NCI-H1694 (cell line): Measurements from ENCODE around the gene BSN.

Experiments used
- DNase-seq: peaks from one replicate; lab custom pipeline; 2025; lab: John Stamatoyannopoulos, UW

The BSN gene

DNA sequence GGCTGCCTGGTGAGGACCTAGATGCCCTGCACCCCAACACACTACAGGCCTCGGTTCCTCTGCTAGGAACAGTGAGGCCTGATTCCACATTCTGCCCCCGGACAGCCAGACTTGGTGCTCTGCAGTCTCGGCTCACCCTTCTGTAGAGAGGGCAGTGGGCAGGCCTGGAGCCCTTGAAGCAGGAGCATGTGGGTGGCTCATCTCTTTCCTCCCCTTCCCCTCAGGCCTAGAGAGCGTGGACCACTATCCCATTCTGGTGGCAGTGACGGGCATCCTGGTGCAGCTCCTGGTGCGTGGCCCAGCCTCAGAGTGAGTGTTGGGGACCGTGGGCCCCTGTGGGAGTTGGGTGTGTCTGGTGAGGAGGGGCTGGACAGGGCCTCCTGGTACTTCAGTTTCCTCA is 161.9 kb downstream of the BSN start:
- no peak for DNase-seq

DNA sequence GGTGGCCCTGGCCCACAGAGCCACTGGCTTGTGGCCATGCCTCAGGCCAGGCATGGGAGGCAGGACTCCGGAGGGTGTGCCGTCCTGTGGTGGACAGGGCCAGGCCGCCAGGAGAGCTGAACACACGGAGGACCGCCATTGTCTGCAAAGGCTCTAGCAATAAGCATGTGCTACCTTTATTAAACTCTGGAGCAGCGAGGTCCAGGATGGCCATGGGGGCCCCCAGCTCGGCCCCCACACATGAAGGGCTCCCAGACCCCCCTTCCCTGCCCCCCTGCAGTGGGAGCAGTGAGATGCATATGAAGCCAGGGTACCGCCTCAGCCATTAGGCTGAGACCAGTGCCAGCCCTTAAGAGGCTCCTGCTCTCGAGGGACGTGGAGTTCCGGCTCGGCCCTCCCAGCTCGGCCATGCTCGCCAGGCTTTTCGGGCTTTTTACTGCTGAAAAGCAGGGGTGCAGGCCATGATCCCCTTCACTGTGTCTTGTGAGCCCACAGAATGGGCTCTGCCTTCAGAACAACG is 162.5 kb downstream of the BSN start:
- no peak for DNase-seq

DNA sequence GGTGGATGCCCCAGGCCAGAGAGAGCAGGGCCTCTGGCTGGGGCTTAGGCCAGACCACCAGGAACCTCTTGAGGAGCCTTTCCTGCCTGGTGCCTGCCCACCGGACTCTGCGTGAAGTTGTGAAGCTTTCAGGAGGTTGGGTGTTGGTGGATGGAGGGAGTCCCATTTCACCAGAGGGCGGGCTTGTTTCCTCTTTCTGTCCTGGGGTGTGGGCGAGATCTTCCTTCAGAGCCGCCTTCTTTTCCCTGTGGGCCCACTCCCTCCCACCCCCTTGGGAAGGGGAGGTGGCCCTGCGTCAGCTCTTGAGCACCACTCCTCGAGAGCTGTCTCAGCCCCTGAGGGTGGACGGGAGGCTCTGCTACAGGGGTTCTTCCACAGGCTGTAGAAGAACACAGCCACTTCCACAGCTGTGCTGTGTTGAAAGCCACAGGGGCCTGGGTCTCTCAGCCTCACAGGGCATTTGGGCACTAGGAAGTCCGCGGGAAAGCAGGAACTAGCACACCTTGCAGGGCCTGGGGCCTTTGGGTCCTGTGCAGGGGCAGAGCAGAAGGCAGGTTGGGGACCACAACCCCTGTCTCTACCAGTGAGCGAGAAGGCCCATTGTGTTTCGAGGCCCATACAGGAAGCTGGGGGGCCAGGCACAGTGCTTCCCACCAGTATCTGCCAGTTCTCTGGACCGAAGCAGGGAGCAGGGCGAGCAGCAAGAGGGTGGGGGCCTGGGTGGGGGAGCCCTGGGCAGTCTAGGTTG is 163.1 kb downstream of the BSN start:
- no peak for DNase-seq

DNA sequence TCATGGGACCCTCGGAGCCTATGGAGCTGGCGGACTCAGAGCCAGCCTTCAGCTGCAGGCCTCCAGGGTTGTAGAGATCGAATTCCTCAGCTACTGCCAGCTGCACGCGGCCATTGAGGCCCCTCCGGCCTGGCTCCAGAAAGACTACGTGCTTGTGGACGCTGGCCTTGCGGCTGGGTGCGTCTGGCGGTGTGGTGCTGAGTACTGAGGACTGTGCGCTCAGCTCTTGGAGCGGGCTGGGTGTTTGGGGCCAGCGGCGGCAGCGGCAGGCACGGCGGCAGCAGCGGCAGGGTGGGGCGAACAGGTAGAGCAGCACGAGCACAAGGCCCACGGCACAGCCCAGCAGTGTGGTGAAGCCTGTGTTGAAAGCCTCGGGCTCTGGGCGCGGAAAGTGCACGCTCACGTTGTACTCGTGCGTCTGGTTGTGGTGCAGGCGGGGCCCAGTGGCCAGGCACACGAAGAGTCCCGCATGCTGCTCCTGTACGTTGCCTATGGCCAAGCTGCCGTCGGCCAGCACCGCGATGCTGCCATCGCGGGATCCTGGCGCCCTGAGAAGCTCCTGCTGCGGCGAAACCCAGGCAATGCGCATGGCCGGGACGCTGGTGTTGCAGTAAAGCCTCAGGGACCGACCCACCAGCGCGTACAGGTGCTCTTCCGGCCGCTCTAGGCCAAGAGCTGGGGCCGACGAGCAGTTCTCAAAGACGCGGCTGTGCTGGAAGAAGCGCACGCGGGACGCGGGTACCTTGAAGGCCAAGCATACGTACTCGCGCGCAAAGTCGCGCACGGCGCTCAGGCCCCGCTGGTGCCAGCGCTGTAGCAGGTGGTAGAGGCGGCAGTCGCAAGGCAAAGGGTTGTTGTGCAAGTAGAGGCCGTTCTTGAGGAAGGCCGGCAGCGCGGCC is 163.9 kb downstream of the BSN start:
- DNase-seq: no peak

DNA sequence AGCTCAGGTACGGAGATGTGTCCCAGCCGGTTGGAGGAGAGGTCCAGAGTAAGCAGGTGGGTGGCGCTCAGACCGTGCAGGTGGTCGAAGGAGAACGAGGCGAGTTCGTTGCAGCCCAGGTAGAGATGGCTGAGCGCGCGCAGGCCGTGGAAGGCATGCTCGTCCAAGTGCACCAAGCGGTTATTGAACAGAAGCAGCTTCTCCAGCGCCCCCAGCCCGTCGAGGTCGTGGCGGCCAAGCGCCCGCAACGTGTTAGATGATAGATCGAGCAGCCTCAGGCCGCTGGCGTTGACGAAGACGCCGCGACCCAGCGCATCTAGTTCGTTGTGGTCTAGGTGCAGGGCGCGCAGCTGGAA is 164.6 kb downstream of the BSN start:
- DNase-seq: no peak

DNA sequence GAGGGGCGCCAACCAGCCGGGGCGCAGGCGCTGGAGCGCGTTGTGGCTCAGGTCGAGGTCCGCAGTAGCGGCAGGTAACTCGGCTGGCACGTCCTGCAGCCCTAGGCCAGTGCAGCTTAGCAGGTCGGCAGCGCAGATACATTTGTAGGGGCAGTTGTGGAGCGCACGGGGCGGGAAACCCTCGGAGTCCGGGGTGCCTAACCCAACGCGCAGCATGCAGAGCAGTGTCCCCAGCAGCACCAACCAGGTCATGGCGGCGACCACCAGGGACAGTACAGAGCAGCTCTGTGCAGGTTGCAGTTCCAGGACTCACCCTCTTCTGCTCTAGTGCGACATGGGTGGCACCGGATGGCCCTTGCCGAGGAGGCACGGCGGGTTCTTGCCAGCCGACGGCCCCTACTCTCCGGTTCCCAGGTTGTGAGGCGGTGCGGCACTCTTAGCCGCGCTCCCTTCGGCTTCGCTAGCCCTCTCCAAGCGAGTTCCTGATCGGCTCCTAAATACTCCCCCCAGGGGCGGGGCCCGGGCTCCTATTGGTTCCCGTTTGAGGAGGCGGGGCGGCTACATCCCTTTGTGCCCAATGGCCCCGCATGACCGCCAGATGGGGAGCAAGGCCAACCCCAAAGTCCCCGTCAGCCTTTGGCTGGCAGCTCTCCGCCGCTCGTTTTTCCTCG is 165.1 kb downstream of the BSN start, which contains the start of gene AMIGO3:
AMIGO3 (minus strand) TSS at position 471 of the 671 bp plus-strand sequence; CDS start at position 252, 219 bp downstream.
- peak; percentile 72 for DNase-seq
